H1 (cell line): ENCODE data around the gene F7. TPM values are rescaled to one million over a fixed set of nuclear protein-coding genes. Genes with fewer than 3 reads are reported as not detected.

Experiments
- CBX8 ChIP-seq: fragments of 300-800, 300-1000 bp; sonication (generic); IDR thresholded peaks from 2 replicates; pipeline ENCODE4 v1.7.1; 2016; ENCODE audit warnings: low read depth, low read length, borderline replicate concordance
- RBBP5 ChIP-seq: IDR thresholded peaks from 2 replicates; pipeline ENCODE4 v1.7.1; 2012; ENCODE audit warnings: low read depth, mild to moderate bottlenecking, inconsistent platforms, low read length, moderate library complexity, borderline replicate concordance
- polyA plus RNA-seq, 7 experiments: library from polyadenylated mRNA; depleted of rRNA in 3 of 7; stranded (reverse) in 5 of 7; unstranded in 2 of 7; fragments of >200 nt in 5 of 7; fragments of 200-250 nt in 2 of 7; gene quantifications; 1 replicate in 5 of 7; 2 replicates in 1 of 7; 4 replicates in 1 of 7; pipeline versions ENCODE4 v1.2.1 to v1.2.3, GENCODE V29; 2011 to 2013; ENCODE audit warnings: missing spikeins in 2 of 7, mixed read lengths in 2 of 7
- total RNA-seq: library from RNA; stranded (reverse); fragmentation: NEBNext Ultra II Directional; extraction: Animal tissue kit (Norgen Biotek cat#: 25700); gene quantifications from 2 replicates; pipeline ENCODE4 v1.2.1, GENCODE V29; 2021

The F7 gene
- total and polyA plus RNA-seq, 2 of the 8 experiments (the other 6 are each of a cell fraction or from before 2014, with no cell fraction given): 0.43 to 0.98 TPM

GRCh38 chr13:113066142-113066455 lies 39.5 kb upstream of the F7 start (continued):
- TF ChIP-seq CBX8 (no peak), RBBP5 (no peak)
- TF ChIP-seq, all 59 proteins: peak for 0
